Measurements from ENCODE around the gene MRPL53. TPM values are rescaled to one million over a fixed set of nuclear protein-coding genes. Genes with fewer than 3 reads are reported as not detected.
A peak's percentile ranks its signal among the peaks of the same experiment; 100 is the strongest.
"Not testable (repeated sequence)": the region's sequence is repeated elsewhere in the genome, so short reads cannot be mapped to it uniquely, and the experiment has no call there.

Gene MRPL53
- total RNA-seq, 1 experiment from 2014 or later, result 65.4 TPM

GRCh38 chr2:74459503-74460118 is 12.9 kb downstream of the MRPL53 start:
- intact Hi-C loops (cut with micrococcal nuclease), result loop anchor here (10.0 kb wide), 1 partner anchor 1225 kb away; the partner anchor contains the start of genes CCT7 and PRADC1
- BruUV-seq (replicated peaks); ATAC-seq; H3K9me3 ChIP-seq (ENCODE audit: control insufficient read depth in 1 of 2, insufficient read depth in 1 of 2, low read depth in 1 of 2, low read length in 2 of 2); H3K9me2 ChIP-seq (ENCODE audit: insufficient read depth); H2AFZ ChIP-seq (ENCODE audit: low read depth, low read length, poor library complexity, severe bottlenecking); H3K27ac ChIP-seq (ENCODE audit: low read depth, low read length); H3K27me3 ChIP-seq (ENCODE audit: insufficient read depth, low read length); CTCF ChIA-PET; H4K20me1 ChIP-seq (ENCODE audit: insufficient read depth); RAD21 ChIA-PET (ENCODE audit: low non-redundant PET in 1 of 2, low total read pairs in 2 of 2, uncharacterized antibody in 2 of 2, unreplicated experiment in 2 of 2); DNase-seq (ENCODE audit: low read depth, low spot score): not testable (repeated sequence)
- peak; percentile 9 for TF ChIP-seq POLR2A (IDR thresholded peaks at IDR 0.05; ENCODE audit: borderline replicate concordance, extremely low read depth, insufficient read depth, insufficient read length)
- Histone ChIP-seq H3K4me1 (ENCODE audit: control insufficient read depth in 1 of 2, insufficient read depth in 2 of 2, low read length in 2 of 2) (peaks cover 12 to 42% of the 10 kb centered on the region in 2 experiments), H3K4me2 (ENCODE audit: low read length) (peak overlapping the region; percentile 98), H3K4me3 (replicated peaks in 1 of 2; ENCODE audit: low read depth in 1 of 2, low read length in 2 of 2) (peak overlapping the region; percentile 70 to 98), H3K9ac (ENCODE audit: low read length) (0 out of 2 replicates have a peak overlapping the region, but pooled peaks have one; percentile 82), H3K79me2 (ENCODE audit: insufficient read depth, low read length) (peaks cover 24% of the 10 kb centered on the region), H3K36me3 (ENCODE audit: control insufficient read depth in 1 of 2, insufficient read depth in 2 of 2, low read length in 2 of 2) (peaks cover 6 to 19% of the 10 kb centered on the region in 2 experiments; a peak in 2 of 4 replicates)
- POLR2A ChIA-PET, result interaction anchor here (1.6 to 2.0 kb wide), 3 partner anchors 9 to 19 kb away, joined by 4 to 21 read pairs (median 8); partner anchors contain the start of gene MRPL53

GRCh38 chr2:74458938-74459363 is 13.5 kb downstream of the MRPL53 start:
- TF ChIP-seq ZBTB33 (IDR thresholded peaks at IDR 0.05; ENCODE audit: extremely low read depth, insufficient replicate concordance, low read length) (no peak), ZNF274 (IDR thresholded peaks at IDR 0.05; ENCODE audit: low read depth, low read length) (no peak), MAX (IDR thresholded peaks at IDR 0.05) (no peak), CBX3 (IDR thresholded peaks at IDR 0.05; ENCODE audit: low read depth) (no peak), POLR2A (IDR thresholded peaks at IDR 0.05; ENCODE audit: borderline replicate concordance, extremely low read depth, insufficient read depth, insufficient read length) (no peak), ELF1 (IDR thresholded peaks at IDR 0.05; ENCODE audit: borderline replicate concordance, low read depth) (no peak), EZH2phosphoT487 (IDR thresholded peaks at IDR 0.05; ENCODE audit: borderline replicate concordance) (no peak), ZFX (IDR thresholded peaks at IDR 0.05) (no peak), CTCF (IDR thresholded peaks at IDR 0.05 in 2 of 3, conservative IDR thresholded peaks at IDR 0.05 in 1 of 3; ENCODE audit: borderline replicate concordance in 1 of 3, insufficient read depth in 1 of 3, low read depth in 2 of 3, low read length in 2 of 3) (no peak), RAD21 (IDR thresholded peaks at IDR 0.05; ENCODE audit: low read depth) (no peak)
- no peaks in the 10 kb centered on the region for H3K9me2 ChIP-seq (ENCODE audit: insufficient read depth)
- CTCF ChIA-PET, result interaction anchor here (1.2 kb wide), 2 partner anchors 15 to 632 kb away, joined by 3 to 6 read pairs; no protein-coding TSS in a partner anchor

More at GRCh38 chr2:74458938-74459363, 13.5 kb downstream of the MRPL53 start:
- peaks cover 17% of the 10 kb centered on the region; the same call in 1 of the 2 replicates for H3K79me2 ChIP-seq (ENCODE audit: insufficient read depth, low read length)
- no TSS peak for BruUV-seq (replicated peaks)
- peak overlapping the region; percentile 70 to 98 for H3K4me3 ChIP-seq (replicated peaks in 1 of 2; ENCODE audit: low read depth in 1 of 2, low read length in 2 of 2)
- DNase-seq (ENCODE audit: low read depth, low spot score) (no peak), ATAC-seq (no peak)
- no peaks in the 10 kb centered on the region for H4K20me1 ChIP-seq (ENCODE audit: insufficient read depth)
- RAD21 ChIA-PET (ENCODE audit: low non-redundant PET in 1 of 2, low total read pairs in 2 of 2, uncharacterized antibody in 2 of 2, unreplicated experiment in 2 of 2), result interaction anchor here in 1 of 2 experiments (0.7 kb wide), 1 partner anchor 16 kb away, joined by 3 read pairs; no protein-coding TSS in a partner anchor
- peaks cover 6 to 19% of the 10 kb centered on the region in 2 experiments; a peak in 2 of 4 replicates for H3K36me3 ChIP-seq (ENCODE audit: control insufficient read depth in 1 of 2, insufficient read depth in 2 of 2, low read length in 2 of 2)
- H3K9me3 ChIP-seq (ENCODE audit: control insufficient read depth in 1 of 2, insufficient read depth in 1 of 2, low read depth in 1 of 2, low read length in 2 of 2), result no peaks in the 10 kb centered on the region
- peak overlapping the region; percentile 98 for H3K4me2 ChIP-seq (ENCODE audit: low read length)
- POLR2A ChIA-PET, result interaction anchor here (1.2 to 2.0 kb wide), 6 partner anchors 9 to 49 kb away, joined by 3 to 21 read pairs (median 8); partner anchors contain the start of genes MRPL53 and PCGF1
- intact Hi-C loops (cut with micrococcal nuclease), result loop anchor here (1.0 to 10.0 kb wide), 2 partner anchors 24 to 1224 kb away; partner anchors contain the start of genes CCT7, PRADC1 and TTC31
- peak overlapping the region; percentile 82 for H3K9ac ChIP-seq (ENCODE audit: low read length)
- no peak overlapping the region for H2AFZ ChIP-seq (ENCODE audit: low read depth, low read length, poor library complexity, severe bottlenecking)
- peaks cover 12 to 42% of the 10 kb centered on the region in 2 experiments for H3K4me1 ChIP-seq (ENCODE audit: control insufficient read depth in 1 of 2, insufficient read depth in 2 of 2, low read length in 2 of 2)
- H3K27ac ChIP-seq (ENCODE audit: low read depth, low read length), result peak overlapping the region; percentile 55
- no peaks in the 10 kb centered on the region for H3K27me3 ChIP-seq (ENCODE audit: insufficient read depth, low read length)
